Osteoblast (primary cell): ENCODE results near the gene NRCAM. TPM values are rescaled to one million over a fixed set of nuclear protein-coding genes. Genes with fewer than 3 reads are reported as not detected.

Source experiments
- DNase-seq: peaks from one replicate; pipeline ENCODE4 v3.0.0; 2011; ENCODE audit warnings: low spot score, mixed read lengths; ENCODE audit not compliant: insufficient read length; ENCODE audit errors: missing footprints
- H2AFZ ChIP-seq: 2 replicates; pipeline ENCODE4 v1.6.0; 2011; ENCODE audit warnings: mild to moderate bottlenecking, low read length
- H3K27ac ChIP-seq: 2 replicates; pipeline ENCODE4 v1.5.1; 2011; ENCODE audit warnings: mild to moderate bottlenecking, low read depth, low read length, moderate library complexity
- H3K27me3 ChIP-seq: 2 replicates; pipeline ENCODE4 v1.6.0; 2012; ENCODE audit warnings: mild to moderate bottlenecking, control low read depth, inconsistent platforms, low read length, moderate library complexity; ENCODE audit not compliant: insufficient read depth
- H3K36me3 ChIP-seq: 2 replicates; pipeline ENCODE4 v1.5.1; 2011; ENCODE audit warnings: mild to moderate bottlenecking, low read length, control low read depth, moderate library complexity; ENCODE audit not compliant: insufficient read depth
- H3K4me1 ChIP-seq: 2 replicates; pipeline ENCODE4 v1.5.1; 2011; ENCODE audit warnings: mild to moderate bottlenecking, low read length, control low read depth, moderate library complexity; ENCODE audit not compliant: insufficient read depth
- H3K4me2 ChIP-seq: 2 replicates; pipeline ENCODE4 v1.6.0; 2011; ENCODE audit warnings: mild to moderate bottlenecking, low read length; ENCODE audit not compliant: insufficient read depth
- H3K4me3 ChIP-seq: fragments of 200-600 bp; sonication (generic); 3 replicates; pipeline ENCODE4 v1.5.1; 2012; ENCODE audit warnings: mild to moderate bottlenecking, low read length, inconsistent platforms; ENCODE audit not compliant: insufficient read depth
- H3K79me2 ChIP-seq: 2 replicates; pipeline ENCODE4 v1.6.0; 2012; ENCODE audit warnings: mild to moderate bottlenecking, low read length, control low read depth, inconsistent platforms; ENCODE audit not compliant: insufficient read depth
- H3K9me3 ChIP-seq: 2 replicates; pipeline ENCODE4 v1.5.1; 2011; ENCODE audit warnings: low read depth, low read length, control low read depth
- H4K20me1 ChIP-seq: 2 replicates; pipeline ENCODE4 v1.6.0; 2012; ENCODE audit warnings: mild to moderate bottlenecking, low read length, control low read depth; ENCODE audit not compliant: insufficient read depth
- total RNA-seq: library from RNA; depleted of rRNA; stranded (reverse); fragments of >200 nt; gene quantifications from 2 replicates; pipeline ENCODE4 v1.2.3, GENCODE V29; 2012
- TF ChIP-seq, protein P1 (sequence below): IDR thresholded peaks from 2 replicates; pipeline ENCODE4 v1.5.1; 2011; ENCODE audit warnings: mild to moderate bottlenecking, low read depth, low read length, moderate library complexity; ENCODE audit errors: extremely low read depth

Gene NRCAM
- total RNA-seq, 1 donor, result 2.2 TPM

DNA sequence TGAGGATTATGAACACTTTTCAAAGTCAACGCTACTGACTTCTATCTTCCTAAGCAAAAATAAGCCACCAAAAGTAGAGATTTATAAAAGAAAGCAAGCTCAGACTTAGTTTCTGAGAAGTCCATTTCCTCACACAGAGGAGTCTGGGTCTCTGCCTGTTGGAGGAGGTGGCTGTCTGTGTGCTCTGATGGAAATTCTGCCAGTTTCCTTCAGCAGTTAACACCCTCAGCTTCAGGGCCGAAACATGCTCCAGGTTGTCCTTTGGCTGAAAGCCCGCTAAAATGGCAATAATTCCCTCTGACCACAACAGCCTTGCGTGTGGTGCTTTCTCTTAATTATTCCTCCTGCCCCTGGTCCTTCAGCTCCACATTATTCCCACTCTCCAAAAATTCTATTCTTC is 198.3 kb downstream of the NRCAM start:
- no peaks in the 10 kb centered on the region for H3K9me3 ChIP-seq
- H3K79me2 ChIP-seq, result no peaks in the 10 kb centered on the region
- no peaks in the 10 kb centered on the region for H3K36me3 ChIP-seq
- no peak for DNase-seq
- no peaks in the 10 kb centered on the region for H3K27me3 ChIP-seq
- no peak overlapping the region for H3K27ac ChIP-seq
- H3K4me3 ChIP-seq, result no peak overlapping the region
- H3K4me2 ChIP-seq, result no peak overlapping the region
- H2AFZ ChIP-seq, result no peak overlapping the region
- H3K4me1 ChIP-seq, result peaks cover 5% of the 10 kb centered on the region
- TF ChIP-seq, protein P1, sequence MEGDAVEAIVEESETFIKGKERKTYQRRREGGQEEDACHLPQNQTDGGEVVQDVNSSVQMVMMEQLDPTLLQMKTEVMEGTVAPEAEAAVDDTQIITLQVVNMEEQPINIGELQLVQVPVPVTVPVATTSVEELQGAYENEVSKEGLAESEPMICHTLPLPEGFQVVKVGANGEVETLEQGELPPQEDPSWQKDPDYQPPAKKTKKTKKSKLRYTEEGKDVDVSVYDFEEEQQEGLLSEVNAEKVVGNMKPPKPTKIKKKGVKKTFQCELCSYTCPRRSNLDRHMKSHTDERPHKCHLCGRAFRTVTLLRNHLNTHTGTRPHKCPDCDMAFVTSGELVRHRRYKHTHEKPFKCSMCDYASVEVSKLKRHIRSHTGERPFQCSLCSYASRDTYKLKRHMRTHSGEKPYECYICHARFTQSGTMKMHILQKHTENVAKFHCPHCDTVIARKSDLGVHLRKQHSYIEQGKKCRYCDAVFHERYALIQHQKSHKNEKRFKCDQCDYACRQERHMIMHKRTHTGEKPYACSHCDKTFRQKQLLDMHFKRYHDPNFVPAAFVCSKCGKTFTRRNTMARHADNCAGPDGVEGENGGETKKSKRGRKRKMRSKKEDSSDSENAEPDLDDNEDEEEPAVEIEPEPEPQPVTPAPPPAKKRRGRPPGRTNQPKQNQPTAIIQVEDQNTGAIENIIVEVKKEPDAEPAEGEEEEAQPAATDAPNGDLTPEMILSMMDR, result no peak
- no peaks in the 10 kb centered on the region for H4K20me1 ChIP-seq

GRCh38 chr7:108254259-108254658 is 202.0 kb downstream of the NRCAM start:
- TF ChIP-seq, protein P1, result no peak
- no peaks in the 10 kb centered on the region for H4K20me1 ChIP-seq
- H3K9me3 ChIP-seq, result no peaks in the 10 kb centered on the region
- H3K36me3 ChIP-seq, result no peaks in the 10 kb centered on the region
- H3K79me2 ChIP-seq, result no peaks in the 10 kb centered on the region
- no peak overlapping the region for H2AFZ ChIP-seq
- H3K4me1 ChIP-seq, result peaks cover 5% of the 10 kb centered on the region
- no peak overlapping the region for H3K4me3 ChIP-seq
- H3K27ac ChIP-seq, result no peak overlapping the region
- no peaks in the 10 kb centered on the region for H3K27me3 ChIP-seq
- no peak overlapping the region for H3K4me2 ChIP-seq
- DNase-seq, result no peak

DNA sequence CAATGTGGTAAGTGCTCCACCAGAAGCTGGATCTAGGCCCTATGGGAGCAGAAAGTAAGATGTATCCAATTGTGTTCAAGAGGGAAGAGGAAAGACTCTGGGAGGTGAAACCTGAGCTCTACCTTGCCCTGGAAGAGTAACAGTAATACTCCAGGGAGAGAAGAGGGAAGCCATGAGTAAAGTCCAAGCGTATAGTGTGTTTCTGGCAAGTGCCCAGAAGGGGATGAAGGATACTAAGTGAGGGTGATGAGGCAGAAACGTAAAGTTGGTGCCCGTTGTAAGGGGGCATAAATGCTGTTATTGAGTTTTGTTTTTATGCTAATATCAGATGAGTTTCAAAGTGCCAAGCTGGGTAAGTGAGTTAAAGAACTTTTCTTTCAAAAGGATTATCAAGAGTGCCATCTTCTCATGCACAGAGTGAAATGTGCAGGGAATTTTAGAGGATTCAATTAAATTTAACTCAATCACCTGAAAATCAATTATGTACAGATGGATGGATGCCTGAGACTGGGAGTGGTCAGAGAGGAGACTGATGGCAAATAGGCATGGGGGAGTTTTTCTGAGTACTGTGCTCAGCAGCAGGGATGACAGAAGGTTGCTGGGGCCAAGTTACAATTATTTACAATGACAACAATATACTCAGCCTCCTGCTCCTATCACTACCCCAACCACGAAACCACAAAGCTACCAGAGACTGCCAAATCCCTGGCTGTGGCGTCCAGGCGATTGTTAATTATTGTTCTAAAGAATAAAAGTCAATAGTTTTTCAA is 202.8 kb downstream of the NRCAM start:
- Histone ChIP-seq H3K4me2 (no peak overlapping the region), H3K4me3 (no peak overlapping the region), H3K27me3 (no peaks in the 10 kb centered on the region), H2AFZ (no peak overlapping the region), H3K4me1 (peaks cover 5% of the 10 kb centered on the region), H3K79me2 (no peaks in the 10 kb centered on the region), H3K9me3 (no peaks in the 10 kb centered on the region), H3K27ac (no peak overlapping the region), H4K20me1 (no peaks in the 10 kb centered on the region), H3K36me3 (no peaks in the 10 kb centered on the region)
- DNase-seq, result no peak
- TF ChIP-seq, protein P1, result no peak

DNA sequence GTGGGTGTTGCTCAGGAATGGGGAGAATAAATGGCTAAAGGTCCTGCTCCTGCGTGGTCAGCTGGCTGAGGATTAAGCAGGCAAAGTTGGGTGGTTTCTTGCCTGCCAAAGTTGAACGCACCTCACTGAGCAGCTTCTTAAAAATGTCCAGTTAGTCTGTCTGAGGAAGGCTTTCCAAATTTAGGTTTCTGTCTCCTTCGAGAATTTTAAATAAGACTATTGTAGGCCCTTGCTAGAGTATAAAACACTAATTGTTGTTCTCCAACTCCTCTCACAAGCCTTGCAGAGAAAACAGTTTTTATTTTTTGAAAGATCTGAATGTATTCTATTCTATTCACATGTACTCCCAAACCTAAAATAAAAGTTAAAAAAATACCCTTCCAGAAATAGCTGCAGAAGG is 204.1 kb downstream of the NRCAM start:
- Histone ChIP-seq H3K27ac (no peak overlapping the region), H2AFZ (no peak overlapping the region), H3K79me2 (no peaks in the 10 kb centered on the region), H3K36me3 (no peaks in the 10 kb centered on the region), H3K9me3 (no peaks in the 10 kb centered on the region), H3K4me1 (peaks cover 5% of the 10 kb centered on the region), H4K20me1 (no peaks in the 10 kb centered on the region), H3K4me3 (no peak overlapping the region), H3K4me2 (no peak overlapping the region), H3K27me3 (no peaks in the 10 kb centered on the region)
- TF ChIP-seq, protein P1, result no peak
- no peak for DNase-seq
